ENCODE data around the gene NCAM1. TPM values are rescaled to one million over a fixed set of nuclear protein-coding genes. Genes with fewer than 3 reads are reported as not detected.
A peak's percentile ranks its signal among the peaks of the same experiment; 100 is the strongest.

NCAM1 gene
- total and polyA plus RNA-seq, 2 experiments from 2014 or later = 0.76 to 1.6 TPM

GRCh38 chr11:112975493-112975892 lies 14.3 kb downstream of the NCAM1 start:
- Histone ChIP-seq H3K27ac (ENCODE audit: low read depth) (no peak overlapping the region), H2AFZ (no peak overlapping the region), H4K20me1 (replicated peaks; ENCODE audit: insufficient read depth) (no peaks in the 10 kb centered on the region), H3K4me2 (no peak overlapping the region), H3K27me3 (ENCODE audit: insufficient read depth) (no peaks in the 10 kb centered on the region), H3K4me3 (no peak overlapping the region), H3K79me2 (replicated peaks; ENCODE audit: insufficient read depth) (no peaks in the 10 kb centered on the region), H3K36me3 (ENCODE audit: insufficient read depth) (no peaks in the 10 kb centered on the region), H3K9me2 (ENCODE audit: insufficient read depth) (no peaks in the 10 kb centered on the region), H3F3A (replicated peaks; ENCODE audit: low read depth) (no peaks in the 10 kb centered on the region), H3K4me1 (ENCODE audit: insufficient read depth) (peaks cover 10% of the 10 kb centered on the region)
- Mint-ChIP-seq H3K4me1 (peaks cover 21% of the 10 kb centered on the region), H3K36me3 (ENCODE audit: low read depth) (no peaks in the 10 kb centered on the region), H3K27ac (no peak overlapping the region), H3K27me3 (ENCODE audit: insufficient read depth, low read depth, poor library complexity) (peaks cover 2% of the 10 kb centered on the region), H3K4me3 (no peak overlapping the region), H3K9me3 (no peaks in the 10 kb centered on the region)
- no peak for DNase-seq (ENCODE audit: low spot score)
- TF ChIP-seq POLR2AphosphoS5 (IDR thresholded peaks at IDR 0.05; ENCODE audit: low read depth) = no peak
- TF ChIP-seq NANOG (IDR thresholded peaks at IDR 0.05; ENCODE audit: borderline replicate concordance) = no peak
- no peak for ATAC-seq

DNA sequence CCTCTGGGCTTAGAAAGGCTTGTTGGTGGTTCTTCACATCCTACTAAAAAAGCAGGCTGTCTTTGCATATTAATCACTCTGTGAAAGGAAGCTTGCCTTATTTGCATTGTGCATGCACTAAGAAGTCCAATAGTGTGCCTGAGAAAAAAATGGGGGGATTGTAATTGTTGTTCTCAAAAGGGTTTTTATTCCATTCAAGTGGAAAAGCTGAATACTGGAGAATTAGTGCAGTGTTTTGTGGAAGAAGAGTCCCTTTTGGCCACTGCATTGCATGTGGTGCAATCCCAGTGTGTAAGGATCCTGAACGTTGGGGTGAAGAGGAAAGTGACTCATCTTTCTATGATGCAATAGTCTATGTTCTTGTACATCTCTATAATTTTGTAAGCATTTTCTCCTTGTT lies 16.5 kb downstream of the NCAM1 start:
- Histone ChIP-seq H3K9me2 (ENCODE audit: insufficient read depth) (no peaks in the 10 kb centered on the region), H3K4me1 (ENCODE audit: insufficient read depth) (peaks cover 10% of the 10 kb centered on the region), H4K20me1 (replicated peaks; ENCODE audit: insufficient read depth) (no peaks in the 10 kb centered on the region), H2AFZ (0 out of 2 replicates have a peak overlapping the region, but pooled peaks have one; percentile 2), H3K4me2 (peak overlapping the region; percentile 36), H3K36me3 (ENCODE audit: insufficient read depth) (no peaks in the 10 kb centered on the region), H3K79me2 (replicated peaks; ENCODE audit: insufficient read depth) (no peaks in the 10 kb centered on the region), H3K27me3 (ENCODE audit: insufficient read depth) (no peaks in the 10 kb centered on the region), H3F3A (replicated peaks; ENCODE audit: low read depth) (no peaks in the 10 kb centered on the region), H3K4me3 (no peak overlapping the region), H3K27ac (ENCODE audit: low read depth) (no peak overlapping the region)
- ATAC-seq = no peak
- Mint-ChIP-seq H3K36me3 (ENCODE audit: low read depth) (no peaks in the 10 kb centered on the region), H3K27me3 (ENCODE audit: insufficient read depth, low read depth, poor library complexity) (peaks cover 5% of the 10 kb centered on the region), H3K27ac (peak overlapping the region; percentile 57), H3K4me1 (peaks cover 31% of the 10 kb centered on the region), H3K4me3 (peak overlapping the region; percentile 10; the same call in 1 of the 3 replicates), H3K9me3 (no peaks in the 10 kb centered on the region)
- TF ChIP-seq ZNF114 (CRISPR knock-in tag; IDR thresholded peaks at IDR 0.05) (no peak), ETS1 (IDR thresholded peaks at IDR 0.05) (no peak), EZH2phosphoT487 (IDR thresholded peaks at IDR 0.05; ENCODE audit: unreplicated experiment) (no peak), POLR2AphosphoS5 (IDR thresholded peaks at IDR 0.05; ENCODE audit: low read depth) (no peak)
- no peak for DNase-seq (ENCODE audit: low spot score)

DNA sequence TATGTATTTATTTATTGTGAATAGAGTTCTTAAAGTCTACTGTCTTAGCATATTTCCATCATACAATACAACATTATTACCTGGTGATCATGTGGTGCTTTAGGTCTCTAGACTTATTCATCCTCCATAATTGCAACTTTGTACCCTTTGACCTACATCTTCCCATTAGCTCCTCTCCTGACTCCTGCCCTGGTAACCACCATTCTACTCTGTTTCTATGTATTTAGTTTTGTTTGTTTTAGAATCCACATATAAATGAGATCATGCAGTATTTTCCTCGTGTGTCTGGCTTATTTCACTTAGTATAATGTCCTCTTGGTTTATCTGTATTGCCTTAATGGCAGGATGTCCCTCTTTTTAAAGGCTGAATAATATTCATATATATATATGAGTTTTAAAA lies 22.7 kb downstream of the NCAM1 start:
- H3K27me3 ChIP-seq (ENCODE audit: insufficient read depth) = no peaks in the 10 kb centered on the region
- Mint-ChIP-seq H3K4me3 (no peak overlapping the region), H3K9me3 (peaks cover 19% of the 10 kb centered on the region), H3K27me3 (ENCODE audit: insufficient read depth, low read depth, poor library complexity) (peaks cover 7% of the 10 kb centered on the region), H3K4me1 (peaks cover 20% of the 10 kb centered on the region), H3K27ac (no peak overlapping the region), H3K36me3 (ENCODE audit: low read depth) (peaks cover 13% of the 10 kb centered on the region; the same call in 2 of the 3 replicates)
- 0 out of 2 replicates have a peak, but pooled peaks cover 3% of the 10 kb centered on the region for H3K9me2 ChIP-seq (ENCODE audit: insufficient read depth)
- H4K20me1 ChIP-seq (replicated peaks; ENCODE audit: insufficient read depth) = no peaks in the 10 kb centered on the region
- H3K79me2 ChIP-seq (replicated peaks; ENCODE audit: insufficient read depth) = no peaks in the 10 kb centered on the region
- no peak overlapping the region for H3K4me3 ChIP-seq
- no peaks in the 10 kb centered on the region for H3K36me3 ChIP-seq (ENCODE audit: insufficient read depth)
- H3K4me1 ChIP-seq (ENCODE audit: insufficient read depth) = no peaks in the 10 kb centered on the region; the same call in 1 of the 2 replicates
- no peak for ATAC-seq
- H3F3A ChIP-seq (replicated peaks; ENCODE audit: low read depth) = no peaks in the 10 kb centered on the region
- no peak overlapping the region for H3K4me2 ChIP-seq
- H3K27ac ChIP-seq (ENCODE audit: low read depth) = no peak overlapping the region
- no peak for DNase-seq (ENCODE audit: low spot score)
- no peak overlapping the region for H2AFZ ChIP-seq
- TF ChIP-seq NANOG (IDR thresholded peaks at IDR 0.05; ENCODE audit: borderline replicate concordance) = no peak
- TF ChIP-seq STAT1 (IDR thresholded peaks at IDR 0.05; ENCODE audit: unreplicated experiment) = no peak
- no peak for TF ChIP-seq ZNF331 (CRISPR knock-in tag; IDR thresholded peaks at IDR 0.05; ENCODE audit: low read depth)
- no peak for TF ChIP-seq POLR2AphosphoS5 (IDR thresholded peaks at IDR 0.05; ENCODE audit: low read depth)
- no peak for TF ChIP-seq EZH2 (IDR thresholded peaks at IDR 0.05; ENCODE audit: low read depth, unreplicated experiment)
- no peak for TF ChIP-seq REST (IDR thresholded peaks at IDR 0.05; ENCODE audit: unreplicated experiment)
- no peak for TF ChIP-seq ETS1 (IDR thresholded peaks at IDR 0.05)
- TF ChIP-seq JUNB (IDR thresholded peaks at IDR 0.05; ENCODE audit: unreplicated experiment) = no peak
- TF ChIP-seq, protein P1, sequence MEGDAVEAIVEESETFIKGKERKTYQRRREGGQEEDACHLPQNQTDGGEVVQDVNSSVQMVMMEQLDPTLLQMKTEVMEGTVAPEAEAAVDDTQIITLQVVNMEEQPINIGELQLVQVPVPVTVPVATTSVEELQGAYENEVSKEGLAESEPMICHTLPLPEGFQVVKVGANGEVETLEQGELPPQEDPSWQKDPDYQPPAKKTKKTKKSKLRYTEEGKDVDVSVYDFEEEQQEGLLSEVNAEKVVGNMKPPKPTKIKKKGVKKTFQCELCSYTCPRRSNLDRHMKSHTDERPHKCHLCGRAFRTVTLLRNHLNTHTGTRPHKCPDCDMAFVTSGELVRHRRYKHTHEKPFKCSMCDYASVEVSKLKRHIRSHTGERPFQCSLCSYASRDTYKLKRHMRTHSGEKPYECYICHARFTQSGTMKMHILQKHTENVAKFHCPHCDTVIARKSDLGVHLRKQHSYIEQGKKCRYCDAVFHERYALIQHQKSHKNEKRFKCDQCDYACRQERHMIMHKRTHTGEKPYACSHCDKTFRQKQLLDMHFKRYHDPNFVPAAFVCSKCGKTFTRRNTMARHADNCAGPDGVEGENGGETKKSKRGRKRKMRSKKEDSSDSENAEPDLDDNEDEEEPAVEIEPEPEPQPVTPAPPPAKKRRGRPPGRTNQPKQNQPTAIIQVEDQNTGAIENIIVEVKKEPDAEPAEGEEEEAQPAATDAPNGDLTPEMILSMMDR (conservative IDR thresholded peaks at IDR 0.05; ENCODE audit: low read depth in 2 of 2) = no peak
